Activated CD8-positive, alpha-beta memory T cell treated with anti-CD3 and anti-CD28 coated beads, Interleukin-2, amount 50 U/mL, for 48 hours (primary cell): ENCODE results near the gene DOCK2.

Experiments used
- DNase-seq: peaks from one replicate; pipeline ENCODE4 v3.0.0-alpha.2; 2020

The DOCK2 gene

GRCh38 chr5:169695025-169695625 is 58.0 kb downstream of the DOCK2 start:
- DNase-seq = no peak

GRCh38 chr5:169695919-169696490 is 58.9 kb downstream of the DOCK2 start:
- no peak for DNase-seq

GRCh38 chr5:169696621-169697510 is 59.8 kb downstream of the DOCK2 start:
- DNase-seq = no peak

- DNase-seq = no peak
These were observed 60.4 kb downstream of the DOCK2 start for GRCh38 chr5:169697511-169697890.

- no peak for DNase-seq
These were observed 60.9 kb downstream of the DOCK2 start for GRCh38 chr5:169697976-169698375.

GRCh38 chr5:169700611-169701010 is 63.5 kb downstream of the DOCK2 start:
- DNase-seq = no peak

GRCh38 chr5:169701910-169702451 is 64.9 kb downstream of the DOCK2 start:
- DNase-seq = no peak

- no peak for DNase-seq
These were observed 65.8 kb downstream of the DOCK2 start for GRCh38 chr5:169702693-169703481.

- no peak for DNase-seq
These were observed 66.7 kb downstream of the DOCK2 start for GRCh38 chr5:169703813-169704212.

- DNase-seq = no peak
These were observed 68.2 kb downstream of the DOCK2 start for GRCh38 chr5:169705322-169705721.

GRCh38 chr5:169706071-169706470 is 69.0 kb downstream of the DOCK2 start:
- DNase-seq = no peak

- DNase-seq = no peak
These were observed 69.8 kb downstream of the DOCK2 start for GRCh38 chr5:169706758-169707450.

GRCh38 chr5:169707686-169708085 is 70.6 kb downstream of the DOCK2 start:
- no peak for DNase-seq

GRCh38 chr5:169710675-169711074 is 73.6 kb downstream of the DOCK2 start:
- no peak for DNase-seq

- DNase-seq = no peak
These were observed 74.6 kb downstream of the DOCK2 start for GRCh38 chr5:169711551-169712225.

- no peak for DNase-seq
These were observed 75.4 kb downstream of the DOCK2 start for GRCh38 chr5:169712428-169712827.

- no peak for DNase-seq
These were observed 79.2 kb downstream of the DOCK2 start for GRCh38 chr5:169716287-169716686.

GRCh38 chr5:169717288-169717687 is 80.2 kb downstream of the DOCK2 start:
- DNase-seq = no peak

- no peak for DNase-seq
These were observed 82.6 kb downstream of the DOCK2 start for GRCh38 chr5:169719360-169720314.

- no peak for DNase-seq
These were observed 84.7 kb downstream of the DOCK2 start for GRCh38 chr5:169721771-169722170.
